ENCODE data around the gene CXorf38. TPM values are rescaled to one million over a fixed set of nuclear protein-coding genes. Genes with fewer than 3 reads are reported as not detected.
"Not testable (repeated sequence)": the region's sequence is repeated elsewhere in the genome, so short reads cannot be mapped to it uniquely, and the experiment has no call there.

The CXorf38 gene
- total RNA-seq, 1 experiment from 2014 or later: 10.5 TPM

GRCh38 chrX:40603446-40603845, 43.9 kb downstream of the CXorf38 start:
- Mint-ChIP-seq H3K4me3 (no peak overlapping the region), H3K27ac (no peak overlapping the region), H3K36me3 (ENCODE audit: insufficient read depth in 1 of 3, low read depth in 3 of 3) (peaks cover 13 to 38% (median 32%) of the 10 kb centered on the region in 3 experiments; a peak in 6 of 7 replicates), H3K4me1 (no peaks in the 10 kb centered on the region), H3K9me3 (peaks cover 55 to 56% of the 10 kb centered on the region in 2 experiments), H3K27me3 (ENCODE audit: low read depth) (no peaks in the 10 kb centered on the region)
- Histone ChIP-seq H2BK12ac (ENCODE audit: insufficient read length, low read depth, low read length) (no peak overlapping the region), H2BK15ac (ENCODE audit: low read depth, low read length) (no peak overlapping the region), H2BK120ac (ENCODE audit: low read depth, low read length, poor library complexity, severe bottlenecking) (no peak overlapping the region), H4K91ac (ENCODE audit: insufficient read length, low read depth, low read length) (no peak overlapping the region), H3T11ph (ENCODE audit: low read length) (no peak overlapping the region), H3K23me2 (ENCODE audit: insufficient read length, low read depth, low read length, poor library complexity, severe bottlenecking) (no peaks in the 10 kb centered on the region), H4K5ac (ENCODE audit: insufficient read length, low read depth, low read length) (no peak overlapping the region), H4K20me1 (ENCODE audit: control insufficient read depth, insufficient read depth, insufficient read length) (no peaks in the 10 kb centered on the region), H3K9ac (ENCODE audit: extremely low read depth, insufficient read length, low read length) (no peak overlapping the region), H2BK20ac (ENCODE audit: low read depth, low read length, poor library complexity, severe bottlenecking) (no peak overlapping the region), H2AFZ (ENCODE audit: low read length) (no peak overlapping the region), H3K79me1 (ENCODE audit: insufficient read depth, low read depth, low read length, poor library complexity, severe bottlenecking) (no peaks in the 10 kb centered on the region), H2AK5ac (ENCODE audit: insufficient read length, low read length) (no peak overlapping the region), H3K56ac (ENCODE audit: insufficient read length, low read depth, low read length) (no peak overlapping the region), H3K27me3 (ENCODE audit: insufficient read depth, low read length) (no peaks in the 10 kb centered on the region), H3K23ac (ENCODE audit: insufficient read length, low read depth, low read length) (no peak overlapping the region), H3K79me2 (ENCODE audit: insufficient read depth, low read length) (no peaks in the 10 kb centered on the region), H3K27ac (ENCODE audit: insufficient read length, low read depth, low read length) (no peak overlapping the region), H3K9me3 (ENCODE audit: control insufficient read depth, low read depth, low read length) (no peaks in the 10 kb centered on the region), H3K4me1 (ENCODE audit: insufficient read depth, low read length) (no peaks in the 10 kb centered on the region), H4K8ac (replicated peaks; ENCODE audit: insufficient read length, low read depth, low read length) (no peak overlapping the region), H3K4ac (ENCODE audit: low read depth, low read length) (no peak overlapping the region), H3K4me2 (ENCODE audit: insufficient read depth, insufficient read length, low read length) (no peak overlapping the region), H3K14ac (ENCODE audit: insufficient read depth, low read length) (no peak overlapping the region), H3K18ac (ENCODE audit: insufficient read length, low read depth, low read length) (no peak overlapping the region), H2BK5ac (ENCODE audit: insufficient read length, low read length) (no peak overlapping the region)
- no CpG with 5 or more reads among the region's 6 CpGs for WGBS (ENCODE audit: extremely low coverage, insufficient read length, low lambda C conversion rate)
- DNase-seq: no peak
- no peak for TF ChIP-seq CTCF (conservative IDR thresholded peaks at IDR 0.05)

GRCh38 chrX:40589616-40590321, 57.6 kb downstream of the CXorf38 start:
- not testable (repeated sequence) for H4K20me1 ChIP-seq (ENCODE audit: control insufficient read depth, insufficient read depth, insufficient read length); H3K27me3 Mint-ChIP-seq (ENCODE audit: low read depth); H4K5ac ChIP-seq (ENCODE audit: insufficient read length, low read depth, low read length); H2BK20ac ChIP-seq (ENCODE audit: low read depth, low read length, poor library complexity, severe bottlenecking); H3K27ac Mint-ChIP-seq; H4K8ac ChIP-seq (replicated peaks; ENCODE audit: insufficient read length, low read depth, low read length); H2BK12ac ChIP-seq (ENCODE audit: insufficient read length, low read depth, low read length); H3K79me1 ChIP-seq (ENCODE audit: insufficient read depth, low read depth, low read length, poor library complexity, severe bottlenecking); H3K9ac ChIP-seq (ENCODE audit: extremely low read depth, insufficient read length, low read length); H3K27ac ChIP-seq (ENCODE audit: insufficient read length, low read depth, low read length); H2BK15ac ChIP-seq (ENCODE audit: low read depth, low read length); H3T11ph ChIP-seq (ENCODE audit: low read length); H2AK5ac ChIP-seq (ENCODE audit: insufficient read length, low read length); H3K56ac ChIP-seq (ENCODE audit: insufficient read length, low read depth, low read length); H3K4ac ChIP-seq (ENCODE audit: low read depth, low read length); H3K79me2 ChIP-seq (ENCODE audit: insufficient read depth, low read length); H3K4me2 ChIP-seq (ENCODE audit: insufficient read depth, insufficient read length, low read length); H3K18ac ChIP-seq (ENCODE audit: insufficient read length, low read depth, low read length); H2AFZ ChIP-seq (ENCODE audit: low read length); DNase-seq; H3K27me3 ChIP-seq (ENCODE audit: insufficient read depth, low read length); H4K91ac ChIP-seq (ENCODE audit: insufficient read length, low read depth, low read length); H3K9me3 ChIP-seq (ENCODE audit: control insufficient read depth, low read depth, low read length); H3K4me1 ChIP-seq (ENCODE audit: insufficient read depth, low read length); H3K23me2 ChIP-seq (ENCODE audit: insufficient read length, low read depth, low read length, poor library complexity, severe bottlenecking); H3K14ac ChIP-seq (ENCODE audit: insufficient read depth, low read length); H3K4me1 Mint-ChIP-seq; H2BK5ac ChIP-seq (ENCODE audit: insufficient read length, low read length); H3K4me3 Mint-ChIP-seq; H3K23ac ChIP-seq (ENCODE audit: insufficient read length, low read depth, low read length); H2BK120ac ChIP-seq (ENCODE audit: low read depth, low read length, poor library complexity, severe bottlenecking)
- Mint-ChIP-seq H3K36me3 (ENCODE audit: insufficient read depth in 1 of 3, low read depth in 3 of 3) (peaks cover 10 to 45% (median 36%) of the 10 kb centered on the region in 3 experiments; a peak in 6 of 7 replicates), H3K9me3 (peaks cover 56 to 58% of the 10 kb centered on the region in 2 experiments)
- WGBS (ENCODE audit: extremely low coverage, insufficient read length, low lambda C conversion rate): no CpG with 5 or more reads among the region's 6 CpGs
